ENCODE data around the gene BMP2K. TPM values are rescaled to one million over a fixed set of nuclear protein-coding genes. Genes with fewer than 3 reads are reported as not detected.

BMP2K gene
- polyA plus RNA-seq, 2 of the 4 experiments (the other 2 are of a cell fraction), result 9.9 to 19.7 TPM

- ChIA-PET CTCF (no interaction called here), POLR2A (no interaction called here)
- peaks cover 18% of the 10 kb centered on the region; the same call in 2 of the 3 replicates for H3K4me1 ChIP-seq
- no peak overlapping the region for H3K27ac ChIP-seq
- ATAC-seq, result no peak
- 90% methylated on average over 4 of the region's 4 CpGs for WGBS (ENCODE audit: missing lambda C conversion rate)
- H3K9me3 ChIP-seq, result no peaks in the 10 kb centered on the region
- TF ChIP-seq ZNF302 (CRISPR knock-in tag; IDR thresholded peaks at IDR 0.05) (no peak), RARB (CRISPR knock-in tag; IDR thresholded peaks at IDR 0.05) (no peak), POLR2AphosphoS2 (conservative IDR thresholded peaks at IDR 0.05; ENCODE audit: low read length) (no peak), FOSL2 (IDR thresholded peaks at IDR 0.05) (no peak), FOSL2 (CRISPR knock-in tag; IDR thresholded peaks at IDR 0.05) (no peak), NFE2L2 (conservative IDR thresholded peaks at IDR 0.05; ENCODE audit: low read length) (no peak), FOXS1 (CRISPR knock-in tag; IDR thresholded peaks at IDR 0.05) (no peak), RAD21 (conservative IDR thresholded peaks at IDR 0.05 in 1 of 2, IDR thresholded peaks at IDR 0.05 in 1 of 2) (no peak), HDAC2 (IDR thresholded peaks at IDR 0.05) (no peak), PHF8 (IDR thresholded peaks at IDR 0.05; ENCODE audit: borderline replicate concordance, low read depth) (no peak), ESRRA (IDR thresholded peaks at IDR 0.05; ENCODE audit: borderline replicate concordance, low read length) (no peak)
- TF ChIP-seq, protein P1, sequence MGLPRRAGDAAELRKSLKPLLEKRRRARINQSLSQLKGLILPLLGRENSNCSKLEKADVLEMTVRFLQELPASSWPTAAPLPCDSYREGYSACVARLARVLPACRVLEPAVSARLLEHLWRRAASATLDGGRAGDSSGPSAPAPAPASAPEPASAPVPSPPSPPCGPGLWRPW (IDR thresholded peaks at IDR 0.05), result no peak
- no peak overlapping the region for H3K4me2 ChIP-seq
- H3K4me3 ChIP-seq, result no peak overlapping the region
- FAIRE-seq, result no peak
- DNase-seq (ENCODE audit: low read depth in 1 of 2, low spot score in 1 of 2), result no peak
These were observed 8.2 kb downstream of the BMP2K start for GRCh38 chr4:78784236-78784865.

DNA sequence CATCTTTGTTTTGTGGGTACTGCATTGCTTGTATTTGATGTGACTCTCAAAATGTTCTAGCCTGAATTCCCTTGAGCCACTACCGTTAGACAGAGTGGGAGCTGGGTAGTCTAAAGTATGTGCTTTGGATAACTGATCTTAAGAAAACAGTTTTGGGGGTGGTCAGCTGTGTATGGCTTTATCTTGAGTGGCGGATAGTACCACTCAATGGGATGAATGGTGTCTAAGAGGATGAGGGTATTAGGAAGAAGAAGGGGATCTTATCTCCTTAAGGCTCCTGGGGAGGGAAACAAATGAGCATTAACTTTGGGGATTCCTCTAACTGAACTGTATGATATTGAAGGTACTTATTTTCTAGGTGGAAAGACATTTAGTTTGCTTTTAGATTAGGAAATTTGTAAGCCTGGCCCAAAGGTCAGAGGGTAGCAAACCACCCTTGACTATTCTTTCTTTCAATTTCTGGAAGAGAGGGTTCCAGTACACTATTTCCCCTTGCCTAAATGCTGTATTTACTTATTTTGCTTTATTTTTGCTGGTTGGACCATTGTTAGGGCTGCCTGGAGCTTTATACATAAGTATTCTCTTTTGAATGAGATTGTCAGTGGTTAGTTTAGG, 11.3 kb downstream of the BMP2K start:
- TF ChIP-seq, protein P2, sequence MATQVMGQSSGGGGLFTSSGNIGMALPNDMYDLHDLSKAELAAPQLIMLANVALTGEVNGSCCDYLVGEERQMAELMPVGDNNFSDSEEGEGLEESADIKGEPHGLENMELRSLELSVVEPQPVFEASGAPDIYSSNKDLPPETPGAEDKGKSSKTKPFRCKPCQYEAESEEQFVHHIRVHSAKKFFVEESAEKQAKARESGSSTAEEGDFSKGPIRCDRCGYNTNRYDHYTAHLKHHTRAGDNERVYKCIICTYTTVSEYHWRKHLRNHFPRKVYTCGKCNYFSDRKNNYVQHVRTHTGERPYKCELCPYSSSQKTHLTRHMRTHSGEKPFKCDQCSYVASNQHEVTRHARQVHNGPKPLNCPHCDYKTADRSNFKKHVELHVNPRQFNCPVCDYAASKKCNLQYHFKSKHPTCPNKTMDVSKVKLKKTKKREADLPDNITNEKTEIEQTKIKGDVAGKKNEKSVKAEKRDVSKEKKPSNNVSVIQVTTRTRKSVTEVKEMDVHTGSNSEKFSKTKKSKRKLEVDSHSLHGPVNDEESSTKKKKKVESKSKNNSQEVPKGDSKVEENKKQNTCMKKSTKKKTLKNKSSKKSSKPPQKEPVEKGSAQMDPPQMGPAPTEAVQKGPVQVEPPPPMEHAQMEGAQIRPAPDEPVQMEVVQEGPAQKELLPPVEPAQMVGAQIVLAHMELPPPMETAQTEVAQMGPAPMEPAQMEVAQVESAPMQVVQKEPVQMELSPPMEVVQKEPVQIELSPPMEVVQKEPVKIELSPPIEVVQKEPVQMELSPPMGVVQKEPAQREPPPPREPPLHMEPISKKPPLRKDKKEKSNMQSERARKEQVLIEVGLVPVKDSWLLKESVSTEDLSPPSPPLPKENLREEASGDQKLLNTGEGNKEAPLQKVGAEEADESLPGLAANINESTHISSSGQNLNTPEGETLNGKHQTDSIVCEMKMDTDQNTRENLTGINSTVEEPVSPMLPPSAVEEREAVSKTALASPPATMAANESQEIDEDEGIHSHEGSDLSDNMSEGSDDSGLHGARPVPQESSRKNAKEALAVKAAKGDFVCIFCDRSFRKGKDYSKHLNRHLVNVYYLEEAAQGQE (IDR thresholded peaks at IDR 0.05), result no peak
- TF ChIP-seq MAX (IDR thresholded peaks at IDR 0.05), result no peak
- no peak for TF ChIP-seq TP53 (CRISPR knock-in tag; IDR thresholded peaks at IDR 0.05)
- no peak for TF ChIP-seq RCOR1 (IDR thresholded peaks at IDR 0.05; ENCODE audit: low read depth, low read length)
- no peak for TF ChIP-seq RAD21 (conservative IDR thresholded peaks at IDR 0.05 in 1 of 2, IDR thresholded peaks at IDR 0.05 in 1 of 2)
- no peak for TF ChIP-seq MYC (IDR thresholded peaks at IDR 0.05; ENCODE audit: borderline replicate concordance, low read length)
- no peak for TF ChIP-seq KDM5A (IDR thresholded peaks at IDR 0.05)
- no peak for TF ChIP-seq EHMT2 (IDR thresholded peaks at IDR 0.05; ENCODE audit: low read depth)
- TF ChIP-seq SREBF2 (IDR thresholded peaks at IDR 0.05), result no peak
- no peak for TF ChIP-seq CEBPB (IDR thresholded peaks at IDR 0.05)
- no peak for TF ChIP-seq NR3C1 (IDR thresholded peaks at IDR 0.05)
- peak overlapping the region; percentile 58 for H3K4me2 ChIP-seq
- H3K4me1 ChIP-seq, result peaks cover 18% of the 10 kb centered on the region; the same call in 2 of the 3 replicates
- no peaks in the 10 kb centered on the region for H3K9me3 ChIP-seq
- no peak for FAIRE-seq
- ChIA-PET POLR2A (no interaction called here), CTCF (no interaction called here)
- 86% methylated on average over 2 of the region's 2 CpGs for WGBS (ENCODE audit: missing lambda C conversion rate)
- peak overlapping the region in 1 of 2 experiments; percentile 3; a peak in 1 of 6 replicates for H3K27ac ChIP-seq
- no peak for ATAC-seq
- DNase-seq (ENCODE audit: low read depth in 1 of 2, low spot score in 1 of 2), result no peak
- H3K4me3 ChIP-seq, result no peak overlapping the region

All from A549 (cell line).